MM.1S (cell line): ENCODE data around the gene PRKCG.
A peak's percentile ranks its signal among the peaks of the same experiment; 100 is the strongest.

Experiments used
- CTCF ChIP-seq: fragments of 300-600 bp; sonication (generic); IDR thresholded peaks from 2 replicates; pipeline ENCODE4 v1.5.1; 2016; ENCODE audit warnings: antibody characterized with exemption, low read length, mixed read lengths
- EZH2 ChIP-seq: fragments of 300-600 bp; sonication (generic); optimal IDR thresholded peaks from 2 replicates; pipeline ENCODE3; 2017; ENCODE audit warnings: low read depth, mild to moderate bottlenecking, antibody characterized with exemption, low read length, mixed read lengths
- EZH2phosphoT487 ChIP-seq: fragments of 300-600 bp; sonication (generic); IDR thresholded peaks from 2 replicates; pipeline ENCODE4 v1.6.1; 2018; ENCODE audit warnings: antibody characterized with exemption, low read length

- TF ChIP-seq CTCF (peak; percentile 65), EZH2 (no peak), EZH2phosphoT487 (no peak)
Measured at GRCh38 chr19:53906211-53907192, 24.5 kb downstream of the PRKCG start.
